Neural progenitor cell (in vitro differentiated cells): Measurements from ENCODE around the gene PPP2R2B. TPM values are rescaled to one million over a fixed set of nuclear protein-coding genes. Genes with fewer than 3 reads are reported as not detected.
"Not testable (repeated sequence)": the region's sequence is repeated elsewhere in the genome, so short reads cannot be mapped to it uniquely, and the experiment has no call there.

Experiments
- DNase-seq: peaks from one replicate; pipeline ENCODE4 v3.0.0-alpha.2; 2016; ENCODE audit warnings: low spot score
- H2AFZ ChIP-seq: fragments of 200-600 bp; sonication (generic); replicated peaks from 2 replicates; pipeline ENCODE4 v1.6.1; 2016; ENCODE audit warnings: antibody characterized with exemption
- H3F3A ChIP-seq: fragments of 200-600 bp; sonication (generic); 2 replicates; pipeline ENCODE4 v1.6.1; 2016; ENCODE audit warnings: antibody characterized with exemption, low read depth
- H3K27ac ChIP-seq: fragments of 200-600 bp; sonication (generic); 2 replicates; pipeline ENCODE4 v1.5.1; 2016; ENCODE audit warnings: mild to moderate bottlenecking
- H3K27me3 ChIP-seq: fragments of 200-600 bp; sonication (generic); 2 replicates; pipeline ENCODE4 v1.6.1; 2016; ENCODE audit warnings: mild to moderate bottlenecking, moderate library complexity
- H3K36me3 ChIP-seq: fragments of 200-600 bp; sonication (generic); 2 replicates; pipeline ENCODE4 v1.5.1; 2016
- H3K4me1 ChIP-seq: fragments of 200-600 bp; sonication (generic); 2 replicates; pipeline ENCODE4 v1.6.1; 2016; ENCODE audit warnings: mixed run types
- H3K4me2 ChIP-seq: fragments of 200-600 bp; sonication (generic); 2 replicates; pipeline ENCODE4 v1.6.1; 2016
- H3K4me3 ChIP-seq: fragments of 200-600 bp; sonication (generic); 2 replicates; pipeline ENCODE4 v1.5.1; 2016
- H3K79me2 ChIP-seq: fragments of 200-600 bp; sonication (generic); 2 replicates; pipeline ENCODE4 v1.6.1; 2016; ENCODE audit warnings: low read depth
- H3K9ac ChIP-seq: fragments of 200-600 bp; sonication (generic); 2 replicates; pipeline ENCODE4 v1.6.1; 2016
- H3K9me3 ChIP-seq: fragments of 200-600 bp; sonication (generic); 2 replicates; pipeline ENCODE4 v1.5.1; 2016; ENCODE audit warnings: low read depth
- H4K20me1 ChIP-seq: fragments of 200-600 bp; sonication (generic); 2 replicates; pipeline ENCODE4 v1.6.1; 2016; ENCODE audit warnings: low read depth
- H3K27ac Mint-ChIP-seq: 3 replicates; pipeline ENCODE4 v1.8.0; 2021; ENCODE audit warnings: mixed read lengths
- H3K27me3 Mint-ChIP-seq: 2 replicates; pipeline ENCODE4 v1.8.0; 2022; ENCODE audit warnings: low read depth, mild to moderate bottlenecking, inconsistent platforms, moderate library complexity, mixed read lengths; ENCODE audit not compliant: insufficient read depth
- H3K36me3 Mint-ChIP-seq: 3 replicates; pipeline ENCODE4 v1.8.0; 2021; ENCODE audit warnings: mixed read lengths
- H3K4me1 Mint-ChIP-seq: 3 replicates; pipeline ENCODE4 v1.8.0; 2021; ENCODE audit warnings: mixed read lengths
- H3K4me3 Mint-ChIP-seq: 3 replicates; pipeline ENCODE4 v1.8.0; 2021; ENCODE audit warnings: mild to moderate bottlenecking, moderate library complexity, mixed read lengths
- H3K9me3 Mint-ChIP-seq: 3 replicates; pipeline ENCODE4 v1.8.0; 2020; ENCODE audit warnings: mixed read lengths
- CTCF ChIP-seq: fragments of 200-600 bp; sonication (generic); IDR thresholded peaks from 2 replicates; pipeline ENCODE4 v1.5.1; 2017; ENCODE audit warnings: antibody characterized with exemption, mild to moderate bottlenecking
- EZH2 ChIP-seq: fragments of 200-600 bp; sonication (generic); IDR thresholded peaks from 2 replicates; pipeline ENCODE4 v1.6.1; 2017; ENCODE audit warnings: antibody characterized with exemption, mild to moderate bottlenecking, moderate library complexity
- EZH2phosphoT487 ChIP-seq: fragments of 200-600 bp; sonication (generic); IDR thresholded peaks from 2 replicates; pipeline ENCODE4 v1.6.1; 2017; ENCODE audit warnings: antibody characterized with exemption
- total RNA-seq: library from RNA; depleted of rRNA; stranded (reverse); fragments of >200 nt; gene quantifications from 2 replicates; pipeline ENCODE4 v1.2.3, GENCODE V29; 2015; ENCODE audit warnings: low replicate concordance

PPP2R2B gene
- total RNA-seq, 1 donor from 2014 or later, result 26.6 TPM

- H3K4me1 Mint-ChIP-seq, result peaks cover 10% of the 10 kb centered on the region
These were observed 316.1 kb downstream of the PPP2R2B start for GRCh38 chr5:146562461-146562860.

GRCh38 chr5:146561711-146562110, 316.8 kb downstream of the PPP2R2B start:
- H3K27ac Mint-ChIP-seq, result no peak overlapping the region
- H3K9me3 Mint-ChIP-seq, result peaks cover 9% of the 10 kb centered on the region
- TF ChIP-seq EZH2 (no peak), CTCF (no peak), EZH2phosphoT487 (no peak)
- no peaks in the 10 kb centered on the region for H3K36me3 ChIP-seq
- no peaks in the 10 kb centered on the region for H3F3A ChIP-seq
- no peak overlapping the region for H3K4me3 ChIP-seq
- no peaks in the 10 kb centered on the region for H3K79me2 ChIP-seq
- no peak overlapping the region for H3K4me2 ChIP-seq
- H3K4me1 Mint-ChIP-seq, result peaks cover 10% of the 10 kb centered on the region
- no peak for DNase-seq
- H3K4me3 Mint-ChIP-seq, result no peak overlapping the region
- no peak overlapping the region for H2AFZ ChIP-seq
- no peaks in the 10 kb centered on the region for H4K20me1 ChIP-seq
- no peaks in the 10 kb centered on the region for H3K36me3 Mint-ChIP-seq
- no peak overlapping the region for H3K9ac ChIP-seq
- H3K9me3 ChIP-seq, result no peaks in the 10 kb centered on the region
- H3K27ac ChIP-seq, result no peak overlapping the region
- no peaks in the 10 kb centered on the region for H3K27me3 Mint-ChIP-seq
- H3K27me3 ChIP-seq, result no peaks in the 10 kb centered on the region
- peaks cover 11% of the 10 kb centered on the region for H3K4me1 ChIP-seq

More at GRCh38 chr5:146562461-146562860, 316.1 kb downstream of the PPP2R2B start:
- no peak for TF ChIP-seq EZH2
- no peak for TF ChIP-seq CTCF
- TF ChIP-seq EZH2phosphoT487, result no peak
- peaks cover 8% of the 10 kb centered on the region for H3K9me3 Mint-ChIP-seq
- no peaks in the 10 kb centered on the region for H3K27me3 Mint-ChIP-seq
- no peaks in the 10 kb centered on the region for H3K9me3 ChIP-seq
- no peaks in the 10 kb centered on the region for H3F3A ChIP-seq
- H3K36me3 Mint-ChIP-seq, result no peaks in the 10 kb centered on the region
- peaks cover 11% of the 10 kb centered on the region for H3K4me1 ChIP-seq
- H3K27ac ChIP-seq, result no peak overlapping the region
- no peak overlapping the region for H2AFZ ChIP-seq
- no peak overlapping the region for H3K4me3 ChIP-seq
- H3K27ac Mint-ChIP-seq, result no peak overlapping the region
- no peaks in the 10 kb centered on the region for H3K27me3 ChIP-seq
- no peak overlapping the region for H3K4me3 Mint-ChIP-seq
- H4K20me1 ChIP-seq, result no peaks in the 10 kb centered on the region
- no peaks in the 10 kb centered on the region for H3K36me3 ChIP-seq
- no peak overlapping the region for H3K4me2 ChIP-seq
- no peak overlapping the region for H3K9ac ChIP-seq
- H3K79me2 ChIP-seq, result no peaks in the 10 kb centered on the region
- DNase-seq, result no peak

GRCh38 chr5:146560205-146560812, 318.2 kb downstream of the PPP2R2B start:
- Histone ChIP-seq H2AFZ (peak overlapping the region; percentile 42), H3K4me3 (no peak overlapping the region), H3K4me2 (peak overlapping the region; percentile 31), H3K27ac (no peak overlapping the region), H3K79me2 (no peaks in the 10 kb centered on the region), H3K36me3 (no peaks in the 10 kb centered on the region), H4K20me1 (no peaks in the 10 kb centered on the region), H3K27me3 (no peaks in the 10 kb centered on the region), H3F3A (no peaks in the 10 kb centered on the region), H3K4me1 (peaks cover 11% of the 10 kb centered on the region), H3K9ac (no peak overlapping the region), H3K9me3 (no peaks in the 10 kb centered on the region)
- Mint-ChIP-seq H3K36me3 (no peaks in the 10 kb centered on the region), H3K27me3 (no peaks in the 10 kb centered on the region), H3K27ac (no peak overlapping the region), H3K9me3 (peaks cover 11% of the 10 kb centered on the region), H3K4me3 (no peak overlapping the region), H3K4me1 (peaks cover 6% of the 10 kb centered on the region)
- peak; percentile 28 for DNase-seq
- TF ChIP-seq CTCF (no peak), EZH2phosphoT487 (no peak), EZH2 (no peak)

GRCh38 chr5:146556884-146557283, 321.7 kb downstream of the PPP2R2B start:
- not testable (repeated sequence) for H3F3A ChIP-seq, H3K27me3 ChIP-seq, H3K36me3 Mint-ChIP-seq, H3K4me3 ChIP-seq, H2AFZ ChIP-seq, H3K79me2 ChIP-seq, H3K9me3 ChIP-seq, H3K4me1 Mint-ChIP-seq, DNase-seq, H3K4me3 Mint-ChIP-seq, H3K9ac ChIP-seq, H3K27ac ChIP-seq, H3K36me3 ChIP-seq, H4K20me1 ChIP-seq, H3K4me2 ChIP-seq, H3K27me3 Mint-ChIP-seq, H3K27ac Mint-ChIP-seq
- H3K9me3 Mint-ChIP-seq, result peaks cover 11% of the 10 kb centered on the region
- peaks cover 11% of the 10 kb centered on the region for H3K4me1 ChIP-seq
